ENCODE measurements around the gene AMPH.
A peak's percentile ranks its signal among the peaks of the same experiment; 100 is the strongest.
"Not testable (repeated sequence)": the region's sequence is repeated elsewhere in the genome, so short reads cannot be mapped to it uniquely, and the experiment has no call there.

Gene AMPH

GRCh38 chr7:38413784-38414183 lies 217.4 kb downstream of the AMPH start:
- H3K4me3 ChIP-seq (ENCODE audit: low read depth, low read length), result no peak overlapping the region
- no peak for TF ChIP-seq CTCF (IDR thresholded peaks at IDR 0.05; ENCODE audit: borderline replicate concordance, insufficient read depth, low read depth, low read length)

- peak; percentile 34; the same call in 1 of the 2 replicates for TF ChIP-seq CTCF (IDR thresholded peaks at IDR 0.05; ENCODE audit: borderline replicate concordance, insufficient read depth, low read depth, low read length)
- H3K4me3 ChIP-seq (ENCODE audit: low read depth, low read length), result no peak overlapping the region
These were observed 219.8 kb downstream of the AMPH start for GRCh38 chr7:38411404-38411803.

GRCh38 chr7:38410056-38410455 lies 221.1 kb downstream of the AMPH start:
- no peak overlapping the region for H3K4me3 ChIP-seq (ENCODE audit: low read depth, low read length)
- TF ChIP-seq CTCF (IDR thresholded peaks at IDR 0.05; ENCODE audit: borderline replicate concordance, insufficient read depth, low read depth, low read length), result no peak

GRCh38 chr7:38409531-38409930 lies 221.6 kb downstream of the AMPH start:
- TF ChIP-seq CTCF (IDR thresholded peaks at IDR 0.05; ENCODE audit: borderline replicate concordance, insufficient read depth, low read depth, low read length), result no peak
- H3K4me3 ChIP-seq (ENCODE audit: low read depth, low read length), result no peak overlapping the region

- no peak overlapping the region for H3K4me3 ChIP-seq (ENCODE audit: low read depth, low read length)
- TF ChIP-seq CTCF (IDR thresholded peaks at IDR 0.05; ENCODE audit: borderline replicate concordance, insufficient read depth, low read depth, low read length), result peak; percentile 73
These were observed 232.3 kb downstream of the AMPH start for GRCh38 chr7:38398725-38399321.

GRCh38 chr7:38396852-38397251 lies 234.3 kb downstream of the AMPH start:
- H3K4me3 ChIP-seq (ENCODE audit: low read depth, low read length), result no peak overlapping the region
- no peak for TF ChIP-seq CTCF (IDR thresholded peaks at IDR 0.05; ENCODE audit: borderline replicate concordance, insufficient read depth, low read depth, low read length)

GRCh38 chr7:38395921-38396552 lies 235.1 kb downstream of the AMPH start:
- H3K4me3 ChIP-seq (ENCODE audit: low read depth, low read length), result not testable (repeated sequence)

Data from GM12875 (cell line).